ENCODE measurements around the gene ZNF831. TPM values are rescaled to one million over a fixed set of nuclear protein-coding genes. Genes with fewer than 3 reads are reported as not detected.

Gene ZNF831
- total RNA-seq, 1 donor from 2014 or later = 1.0 TPM

DNA sequence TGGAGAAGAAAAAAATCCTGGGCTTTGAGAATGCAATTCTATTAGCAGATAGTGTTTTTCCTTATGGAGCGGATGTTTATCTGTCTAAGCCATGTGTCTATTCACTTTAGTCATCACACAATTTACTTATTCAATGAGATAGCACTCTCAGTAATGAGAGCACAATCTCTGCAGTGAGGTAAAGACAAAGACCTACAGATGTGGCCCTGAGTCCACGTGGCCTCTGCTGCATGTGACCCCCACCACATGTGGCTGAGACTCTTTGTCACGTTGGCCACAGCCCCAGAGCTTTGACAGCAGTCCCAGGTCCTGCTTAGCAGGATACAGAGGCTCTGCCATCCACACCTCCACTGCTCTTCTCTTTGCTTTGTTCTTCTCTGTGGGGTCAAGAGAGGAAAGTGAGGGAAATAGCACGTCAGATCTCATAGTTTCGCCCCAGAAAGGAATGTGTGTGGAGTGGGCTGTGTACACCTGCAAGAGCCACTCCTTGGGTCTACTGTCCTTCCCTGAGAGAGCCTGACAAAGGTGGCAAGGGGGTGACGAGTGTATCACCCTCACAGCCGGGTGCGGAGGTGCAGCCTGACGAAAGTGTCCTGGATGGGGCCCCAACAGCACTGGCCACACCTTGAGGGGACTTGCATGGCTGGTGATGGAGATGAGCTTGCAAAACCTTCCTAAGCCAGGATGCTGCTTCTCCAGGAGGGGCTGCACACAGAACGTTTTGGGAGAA lies 40.7 kb downstream of the ZNF831 start:
- DNase-seq = no peak
- H3K27me3 ChIP-seq (ENCODE audit: low read depth) = peaks cover 9% of the 10 kb centered on the region
- peaks cover 7% of the 10 kb centered on the region for H3K4me1 ChIP-seq
- intact Hi-C loops (cut with DNase I) = no loop called here
- TF ChIP-seq, protein P1, sequence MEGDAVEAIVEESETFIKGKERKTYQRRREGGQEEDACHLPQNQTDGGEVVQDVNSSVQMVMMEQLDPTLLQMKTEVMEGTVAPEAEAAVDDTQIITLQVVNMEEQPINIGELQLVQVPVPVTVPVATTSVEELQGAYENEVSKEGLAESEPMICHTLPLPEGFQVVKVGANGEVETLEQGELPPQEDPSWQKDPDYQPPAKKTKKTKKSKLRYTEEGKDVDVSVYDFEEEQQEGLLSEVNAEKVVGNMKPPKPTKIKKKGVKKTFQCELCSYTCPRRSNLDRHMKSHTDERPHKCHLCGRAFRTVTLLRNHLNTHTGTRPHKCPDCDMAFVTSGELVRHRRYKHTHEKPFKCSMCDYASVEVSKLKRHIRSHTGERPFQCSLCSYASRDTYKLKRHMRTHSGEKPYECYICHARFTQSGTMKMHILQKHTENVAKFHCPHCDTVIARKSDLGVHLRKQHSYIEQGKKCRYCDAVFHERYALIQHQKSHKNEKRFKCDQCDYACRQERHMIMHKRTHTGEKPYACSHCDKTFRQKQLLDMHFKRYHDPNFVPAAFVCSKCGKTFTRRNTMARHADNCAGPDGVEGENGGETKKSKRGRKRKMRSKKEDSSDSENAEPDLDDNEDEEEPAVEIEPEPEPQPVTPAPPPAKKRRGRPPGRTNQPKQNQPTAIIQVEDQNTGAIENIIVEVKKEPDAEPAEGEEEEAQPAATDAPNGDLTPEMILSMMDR (IDR thresholded peaks at IDR 0.05) = no peak
- H3K4me3 ChIP-seq = no peak overlapping the region
- peak; percentile 59 to 61 for ATAC-seq
- no peaks in the 10 kb centered on the region for H3K36me3 ChIP-seq
- H3K9me3 ChIP-seq = no peaks in the 10 kb centered on the region
- no peak overlapping the region for H3K27ac ChIP-seq

DNA sequence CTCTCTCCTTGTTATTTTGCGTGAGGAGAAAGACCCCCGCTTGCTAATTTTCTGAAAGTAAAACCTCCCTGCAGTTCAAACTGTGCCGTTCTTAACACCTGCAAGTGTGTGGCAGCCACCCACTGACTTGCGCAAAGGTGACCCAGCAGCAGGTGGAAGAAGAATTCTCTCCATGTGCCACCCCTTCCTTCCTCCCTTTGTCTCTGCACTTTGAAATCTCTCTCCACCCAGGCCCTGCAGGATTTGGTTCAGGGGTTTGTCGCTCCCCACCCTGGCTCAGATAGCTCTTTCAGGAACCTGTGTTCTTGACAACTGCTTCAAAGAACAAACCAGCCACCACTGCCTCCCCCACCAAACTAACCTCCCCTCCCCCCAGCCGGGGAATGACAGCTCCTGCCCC lies 41.4 kb downstream of the ZNF831 start:
- peaks cover 9% of the 10 kb centered on the region for H3K27me3 ChIP-seq (ENCODE audit: low read depth)
- H3K36me3 ChIP-seq = no peaks in the 10 kb centered on the region
- H3K4me3 ChIP-seq = no peak overlapping the region
- intact Hi-C loops (cut with DNase I) = no loop called here
- no peak for DNase-seq
- no peak for ATAC-seq
- TF ChIP-seq, protein P1 (IDR thresholded peaks at IDR 0.05) = no peak
- peaks cover 7% of the 10 kb centered on the region for H3K4me1 ChIP-seq
- no peaks in the 10 kb centered on the region for H3K9me3 ChIP-seq
- H3K27ac ChIP-seq = no peak overlapping the region

DNA sequence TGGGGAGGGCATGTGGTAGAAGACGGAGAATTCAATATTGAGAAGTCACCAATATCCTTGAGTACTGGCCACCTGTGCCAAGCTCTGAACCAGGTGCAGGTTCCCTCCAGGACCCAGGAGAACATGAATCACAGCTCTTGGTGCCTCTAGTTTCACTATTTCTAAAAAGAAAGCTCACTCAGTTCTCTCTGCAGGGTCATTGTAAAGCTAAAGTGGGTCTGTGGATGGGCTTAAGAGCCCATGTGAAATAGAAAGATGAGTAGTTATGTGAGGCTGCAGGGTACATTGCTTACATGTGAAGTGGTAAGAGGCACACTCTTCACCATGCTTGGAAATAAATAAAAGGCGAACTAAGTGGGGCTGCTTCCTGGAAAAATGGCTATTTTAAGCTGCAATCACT lies 43.6 kb downstream of the ZNF831 start:
- Histone ChIP-seq H3K4me3 (no peak overlapping the region), H3K36me3 (no peaks in the 10 kb centered on the region), H3K27me3 (ENCODE audit: low read depth) (peaks cover 14% of the 10 kb centered on the region), H3K9me3 (no peaks in the 10 kb centered on the region), H3K4me1 (peaks cover 7% of the 10 kb centered on the region), H3K27ac (no peak overlapping the region)
- intact Hi-C loops (cut with DNase I) = no loop called here
- DNase-seq (no peak), ATAC-seq (peak; percentile 24 to 38)
- TF ChIP-seq, protein P1 (IDR thresholded peaks at IDR 0.05) = no peak

DNA sequence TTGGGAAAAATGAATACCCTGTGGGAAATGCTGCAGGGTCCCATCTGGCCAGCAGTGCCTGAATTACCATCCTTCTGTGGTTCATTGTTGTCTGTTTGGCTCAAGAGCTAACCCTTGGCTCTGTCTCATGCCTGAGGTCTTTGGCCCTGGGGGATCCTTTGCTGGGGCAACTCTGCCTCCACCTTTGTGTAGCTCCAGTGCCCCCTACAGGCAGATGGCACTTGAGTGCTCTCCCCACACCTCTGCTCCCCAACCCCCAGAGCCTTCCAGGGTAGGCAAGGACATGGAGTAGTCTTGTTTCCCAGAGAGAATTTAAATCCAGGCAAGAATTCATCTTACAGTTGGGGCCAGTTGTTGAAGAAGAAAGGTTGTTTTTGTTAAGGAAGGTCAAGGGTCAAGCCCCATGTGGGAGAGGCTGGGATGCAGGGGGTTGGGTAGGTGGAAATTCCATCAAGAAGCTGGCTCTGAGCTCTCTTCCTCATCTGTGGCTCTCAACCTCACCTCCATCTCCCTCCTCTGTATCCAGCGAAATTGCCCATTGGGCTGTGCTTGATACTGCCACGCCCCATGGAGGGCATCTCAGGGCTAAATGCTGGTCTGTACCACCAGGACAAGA lies 44.2 kb downstream of the ZNF831 start:
- TF ChIP-seq, protein P1 (IDR thresholded peaks at IDR 0.05) = peak; percentile 62
- no peak overlapping the region for H3K4me3 ChIP-seq
- ATAC-seq (peak; percentile 83 to 85), DNase-seq (peak; percentile 75)
- H3K27ac ChIP-seq = no peak overlapping the region
- intact Hi-C loops (cut with DNase I) = no loop called here
- no peaks in the 10 kb centered on the region for H3K36me3 ChIP-seq
- H3K27me3 ChIP-seq (ENCODE audit: low read depth) = peaks cover 14% of the 10 kb centered on the region
- H3K4me1 ChIP-seq = peaks cover 7% of the 10 kb centered on the region
- H3K9me3 ChIP-seq = no peaks in the 10 kb centered on the region

DNA sequence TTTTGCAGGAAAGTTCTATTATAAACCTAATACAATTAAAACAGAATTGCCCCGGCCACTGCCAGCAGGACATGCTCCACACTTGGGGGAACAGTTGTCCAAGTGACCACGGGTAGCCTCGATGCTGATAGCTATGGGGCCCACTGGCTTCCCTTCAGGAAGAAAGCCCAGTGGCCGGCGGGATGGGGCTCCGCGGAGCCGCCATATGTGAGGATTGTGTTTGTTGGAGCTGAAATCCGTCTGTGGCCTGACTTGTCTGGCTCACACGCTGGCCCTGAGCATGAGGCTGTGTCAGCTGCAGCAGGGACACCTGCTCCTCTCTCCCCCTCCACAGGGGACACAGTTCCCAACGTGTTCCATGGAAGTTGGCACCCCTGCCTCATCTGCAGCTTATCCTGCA lies 46.6 kb downstream of the ZNF831 start:
- H3K36me3 ChIP-seq = no peaks in the 10 kb centered on the region
- peaks cover 7% of the 10 kb centered on the region for H3K4me1 ChIP-seq
- TF ChIP-seq, protein P1 (IDR thresholded peaks at IDR 0.05) = no peak
- DNase-seq (no peak), ATAC-seq (no peak)
- intact Hi-C loops (cut with DNase I) = no loop called here
- H3K27me3 ChIP-seq (ENCODE audit: low read depth) = peaks cover 14% of the 10 kb centered on the region
- no peak overlapping the region for H3K27ac ChIP-seq
- H3K4me3 ChIP-seq = no peak overlapping the region
- no peaks in the 10 kb centered on the region for H3K9me3 ChIP-seq
